C4-2B (cell line): ENCODE results near the gene GP9.

Source experiments
- CTCF ChIP-seq: fragments of 450-650 bp; conservative IDR thresholded peaks from 2 replicates; pipeline ENCODE4 v1.5.1; 2017; ENCODE audit warnings: mild to moderate bottlenecking
- ZFX ChIP-seq: fragments of 450-650 bp; IDR thresholded peaks from 2 replicates; pipeline ENCODE4 v1.6.1; 2017

DNA sequence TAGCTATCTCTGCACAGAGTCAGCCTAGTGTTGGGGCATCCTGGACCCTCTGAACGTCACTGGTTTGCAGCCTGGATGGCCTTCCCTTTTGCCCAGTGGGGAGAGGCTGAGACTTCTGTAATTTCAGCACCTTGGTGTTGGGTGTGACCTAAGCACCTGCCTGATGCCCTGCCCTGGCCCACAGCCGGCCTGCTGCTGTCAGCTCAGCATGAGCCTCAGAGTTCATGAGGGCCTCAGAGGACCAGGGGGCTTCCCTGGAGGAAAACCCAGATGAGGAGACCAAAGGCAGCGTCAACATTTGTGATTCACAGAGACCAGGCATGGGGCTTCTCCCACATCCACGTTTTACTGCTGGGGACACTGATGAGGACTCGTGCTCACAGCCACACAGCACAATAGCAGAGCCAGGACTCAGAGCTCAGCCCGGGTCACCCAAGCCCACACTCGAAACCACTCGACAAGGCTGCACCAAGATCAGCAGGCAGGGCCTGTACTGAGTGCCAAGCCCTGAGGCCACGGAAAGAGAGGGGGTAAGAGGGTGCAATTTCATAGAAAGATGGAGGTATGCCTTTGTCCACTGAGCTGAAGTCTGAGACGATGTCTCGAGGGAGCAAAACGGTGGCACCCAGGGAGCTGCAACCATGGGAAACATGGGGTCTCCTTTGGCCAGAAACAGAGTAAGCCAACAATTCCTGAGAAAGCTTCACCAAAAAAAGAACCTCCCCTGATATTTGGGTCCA lies 9.9 kb upstream of the GP9 start:
- TF ChIP-seq CTCF (no peak), ZFX (no peak)
